ENCODE data around the gene ZNF747.

The ZNF747 gene

DNA sequence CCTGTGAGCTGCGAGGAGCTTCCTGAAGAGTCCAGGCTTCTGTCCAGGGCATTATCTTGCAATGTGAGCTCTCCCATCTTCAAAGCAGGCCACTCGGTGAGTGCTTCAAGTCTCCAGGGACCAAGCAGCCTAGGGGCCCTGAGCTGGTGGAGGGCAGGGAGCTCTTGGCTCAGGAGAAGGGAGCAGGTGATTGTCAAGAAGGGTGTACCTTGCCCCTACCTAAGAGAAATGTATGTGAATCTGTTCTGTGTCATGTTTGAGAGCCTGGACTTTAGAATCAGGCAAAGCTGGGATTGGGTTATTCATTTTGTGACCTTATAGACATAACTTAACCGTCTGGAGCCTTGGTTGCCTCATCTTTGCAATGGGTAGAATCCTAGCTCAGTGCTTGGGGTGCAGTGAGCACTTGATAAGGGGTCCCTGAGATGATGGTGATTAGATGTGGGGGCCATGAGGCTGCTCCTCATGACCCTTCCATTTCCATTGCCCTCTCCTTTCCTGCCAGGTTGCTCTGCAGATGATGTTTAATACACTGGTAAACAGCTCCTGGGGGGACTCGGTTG, 24.2 kb downstream of the ZNF747 start:
- no peak for DNase-seq

DNA sequence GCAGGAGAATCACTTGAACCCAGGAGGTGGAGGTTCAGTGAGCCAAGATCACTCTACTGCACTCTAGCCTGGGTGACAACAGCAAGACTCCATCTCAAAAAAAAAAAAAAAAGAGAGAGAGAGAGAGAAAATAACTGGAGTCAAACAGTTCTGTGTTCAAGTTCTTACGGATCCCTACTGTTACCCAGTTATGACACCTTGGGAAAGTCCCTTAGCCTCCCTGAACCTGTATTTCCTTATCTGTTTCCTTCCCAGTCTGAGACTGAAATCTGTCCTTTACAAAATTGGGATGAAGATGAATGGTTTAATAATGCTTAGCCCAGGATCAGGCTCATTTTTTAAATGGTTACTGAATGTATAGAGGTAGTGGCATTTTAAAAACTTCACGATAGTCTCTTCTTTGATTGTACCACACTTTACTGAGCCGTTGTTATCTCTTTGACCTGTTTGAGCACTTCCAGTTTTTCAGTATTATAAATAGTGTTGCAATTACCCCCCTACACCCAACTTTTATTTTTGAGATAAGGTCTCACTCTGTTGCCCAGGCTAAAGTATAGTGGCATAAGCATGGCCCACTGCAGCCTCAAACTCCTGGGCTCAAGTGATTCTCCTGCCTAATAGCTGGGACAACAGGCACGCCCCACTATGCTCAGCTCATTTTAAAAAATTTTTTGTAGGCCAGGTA, 25.4 kb downstream of the ZNF747 start:
- no peak for DNase-seq

DNA sequence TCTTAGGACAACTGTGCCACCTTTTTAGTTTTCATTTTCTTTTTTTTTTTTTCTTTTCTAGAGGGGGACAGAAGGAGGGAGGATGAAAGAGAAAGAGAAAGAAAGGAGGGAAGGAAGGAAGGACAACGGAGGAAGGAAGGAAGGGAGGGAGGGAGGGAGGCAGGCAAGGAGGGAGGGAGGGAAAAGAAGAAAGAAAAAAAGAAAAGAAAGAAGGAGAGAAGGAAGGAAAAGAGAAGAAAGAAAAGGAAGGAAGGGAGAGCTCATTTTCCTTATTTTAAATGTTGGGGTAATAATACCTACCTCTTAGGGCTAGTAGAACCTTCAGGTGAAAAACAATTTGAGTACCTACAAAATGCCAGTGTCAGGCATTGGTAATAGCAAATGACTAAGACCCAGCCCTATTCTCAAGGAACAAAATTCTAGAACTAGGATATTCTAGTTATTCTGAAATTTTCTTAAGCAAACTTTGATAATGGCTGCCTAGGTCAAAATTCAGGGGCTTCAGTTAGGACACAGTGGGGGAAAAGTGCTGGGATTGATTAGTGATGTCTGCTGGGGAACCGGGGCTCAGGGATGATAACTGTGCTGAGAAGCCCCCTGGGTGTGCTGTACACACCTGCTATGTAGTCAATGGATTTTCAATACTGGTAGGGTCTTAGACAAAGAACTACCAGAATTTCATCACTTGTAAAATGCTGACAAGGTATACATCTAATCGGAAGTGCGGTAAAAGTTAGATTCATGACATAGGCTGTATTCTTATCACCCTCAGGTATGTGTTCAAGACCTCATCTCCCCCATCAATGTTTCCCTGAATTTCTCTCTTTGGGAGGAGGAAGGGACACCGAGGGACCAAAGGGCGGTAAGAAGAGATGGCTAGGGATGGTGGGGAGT, 31.0 kb downstream of the ZNF747 start:
- no peak for DNase-seq

DNA sequence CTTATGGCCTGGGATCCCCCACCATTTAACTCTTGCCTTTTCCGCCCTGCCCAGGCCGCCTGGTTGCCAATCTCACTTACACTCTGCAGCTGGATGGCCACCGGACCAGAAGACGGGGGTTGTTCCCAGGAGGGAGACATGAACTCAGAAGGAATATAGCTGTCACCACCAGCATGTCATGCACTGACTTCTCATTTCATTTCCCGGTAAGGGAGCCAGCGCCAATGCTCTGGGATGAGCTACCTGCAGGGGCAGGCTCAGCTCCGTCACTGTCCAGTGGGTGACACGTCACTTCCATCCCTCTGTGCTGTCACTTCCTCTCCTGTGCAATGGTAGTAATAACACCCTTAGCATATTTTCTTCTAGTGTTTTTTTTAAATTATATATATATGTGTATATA, 35.4 kb downstream of the ZNF747 start:
- DNase-seq = peak; percentile 16

DNA sequence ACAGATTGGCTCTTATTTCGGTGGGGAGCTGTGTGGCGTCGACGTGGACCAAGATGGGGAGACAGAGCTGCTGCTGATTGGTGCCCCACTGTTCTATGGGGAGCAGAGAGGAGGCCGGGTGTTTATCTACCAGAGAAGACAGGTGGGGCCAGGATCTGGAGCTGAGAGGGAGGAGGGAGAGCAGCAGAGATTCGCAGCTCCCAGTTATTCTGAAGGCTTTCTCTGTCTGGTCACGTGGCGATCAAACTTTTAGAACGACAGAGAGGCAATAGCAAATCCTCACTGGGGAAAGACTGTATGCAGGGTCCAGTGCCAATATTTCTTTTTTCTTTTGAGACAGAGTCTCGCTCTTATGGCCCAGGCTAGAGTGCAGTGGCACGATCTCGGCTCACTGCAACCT, 39.9 kb downstream of the ZNF747 start:
- no peak for DNase-seq

DNA sequence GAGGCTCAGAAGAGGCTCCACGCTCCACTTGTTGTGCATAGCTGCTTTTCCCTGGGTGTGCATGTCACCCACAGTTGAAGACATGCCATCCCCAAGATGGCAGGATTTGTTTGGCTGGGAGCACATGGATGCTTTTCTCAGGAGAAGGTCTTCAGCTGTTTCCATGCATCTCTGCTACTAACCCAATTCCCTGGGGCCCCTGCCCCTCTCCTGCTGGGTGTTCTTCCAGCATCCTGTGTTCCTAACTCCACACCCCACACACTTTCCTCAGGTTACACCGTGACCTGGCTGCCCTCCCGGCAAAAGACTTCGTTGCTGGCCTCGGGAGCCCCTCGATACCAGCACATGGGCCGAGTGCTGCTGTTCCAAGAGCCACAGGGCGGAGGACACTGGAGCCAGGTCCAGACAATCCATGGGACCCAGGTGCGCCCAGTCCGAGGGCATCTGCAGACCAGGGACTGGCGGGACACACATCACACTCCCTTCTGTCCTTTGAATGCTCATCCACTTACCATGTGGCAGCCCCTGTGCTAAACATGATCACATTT, 40.6 kb downstream of the ZNF747 start:
- no peak for DNase-seq

DNA sequence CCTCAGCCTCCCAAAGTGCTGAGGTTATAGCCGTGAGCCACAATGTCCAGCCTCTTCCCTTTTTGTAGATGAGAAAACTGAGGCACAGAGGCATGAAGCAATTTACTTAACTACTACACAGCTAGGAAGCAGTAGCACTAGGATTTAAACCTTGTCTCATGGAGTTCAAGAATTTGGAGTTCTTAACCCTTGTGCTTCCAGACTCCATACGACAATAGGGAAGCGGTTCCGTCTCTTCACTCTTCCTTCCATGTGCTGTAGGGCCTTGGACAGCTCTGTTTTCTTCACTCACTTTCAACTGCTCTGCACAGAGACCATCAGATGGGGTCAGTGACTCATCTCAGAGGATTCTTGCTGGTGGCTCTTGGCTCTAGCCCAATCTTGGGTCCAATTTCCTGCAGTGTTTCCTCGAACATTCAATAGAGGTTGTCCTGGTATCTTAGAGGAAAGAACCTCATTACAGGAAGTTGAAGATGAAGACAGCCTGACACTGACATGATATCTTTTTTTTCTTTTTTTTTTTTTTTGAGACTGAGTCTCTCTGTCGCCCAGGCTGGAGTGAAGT, 42.8 kb downstream of the ZNF747 start:
- DNase-seq = no peak

DNA sequence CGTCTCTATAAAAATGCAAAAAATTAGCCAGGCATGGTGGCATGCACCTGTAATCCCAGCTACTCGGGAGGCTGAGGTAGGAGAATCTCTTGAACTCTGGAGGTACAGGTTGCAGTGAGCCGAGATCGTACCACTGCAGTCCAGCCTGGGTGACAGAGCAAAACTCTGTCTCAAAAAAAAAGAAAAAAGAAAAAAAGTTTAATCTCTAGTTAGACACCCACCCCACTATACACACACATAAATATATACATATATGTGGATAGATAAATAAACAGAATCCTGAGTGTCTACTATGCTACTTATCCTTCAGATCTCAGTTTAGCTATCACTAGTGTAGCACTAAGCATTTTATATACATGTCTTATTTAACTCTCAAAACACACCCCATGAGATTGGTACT, 43.4 kb downstream of the ZNF747 start:
- no peak for DNase-seq

DNA sequence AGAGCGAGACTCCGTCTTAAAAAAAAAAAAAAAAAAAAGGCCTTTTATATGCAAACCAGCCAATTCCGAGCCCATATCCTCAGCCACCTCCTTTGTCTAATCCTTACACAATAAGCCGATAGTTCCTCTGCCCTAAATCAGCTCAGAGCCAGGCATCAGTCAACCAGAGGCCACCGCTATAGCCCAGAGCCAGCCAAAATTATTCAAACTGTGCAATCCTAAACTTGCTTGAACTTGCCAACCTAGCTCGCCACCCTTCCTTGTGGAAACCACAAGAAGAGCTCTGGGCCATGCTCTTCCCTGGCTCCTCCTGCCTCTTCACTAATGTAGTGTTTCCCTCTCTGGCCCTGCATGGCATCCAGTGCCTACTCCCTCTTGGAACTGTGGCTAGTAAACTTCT, 44.4 kb downstream of the ZNF747 start:
- no peak for DNase-seq

DNA sequence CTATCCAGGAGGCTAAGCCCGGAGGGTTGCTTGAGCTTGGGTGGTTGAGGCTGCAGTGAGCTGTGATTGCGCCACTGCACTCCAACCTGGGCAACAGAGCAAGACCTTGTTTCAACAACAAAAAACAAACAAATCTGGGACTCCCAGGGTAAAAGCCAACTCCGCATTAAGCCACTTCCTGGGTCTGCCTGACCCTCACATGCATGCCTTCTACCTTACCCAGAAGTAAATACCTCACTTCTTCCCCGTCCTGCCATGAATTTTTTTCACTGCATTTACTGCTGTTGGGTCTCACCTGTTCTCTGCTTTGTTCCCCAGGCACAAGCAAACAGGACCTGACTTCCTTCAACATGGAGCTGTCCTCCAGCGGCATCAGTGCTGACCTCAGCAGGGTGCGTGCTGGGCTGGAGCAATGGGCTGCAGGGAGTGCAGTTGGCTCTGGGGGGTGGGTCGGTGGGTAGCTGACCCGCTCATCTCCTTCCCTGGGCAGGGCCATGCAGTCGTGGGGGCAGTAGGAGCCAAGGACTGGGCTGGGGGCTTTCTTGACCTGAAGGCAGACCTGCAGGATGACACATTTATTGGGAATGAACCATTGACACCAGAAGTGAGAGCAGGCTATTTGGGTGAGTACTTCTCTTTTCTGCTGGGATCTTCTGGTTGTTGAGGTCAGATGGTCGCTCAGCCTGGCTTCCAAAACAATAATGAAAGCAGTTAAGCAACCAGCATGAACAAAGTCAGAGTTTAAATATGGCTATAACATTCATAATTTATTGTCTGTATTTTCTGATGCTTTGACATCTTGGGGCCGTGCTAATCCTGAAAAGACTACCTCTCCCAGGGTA, 45.7 kb downstream of the ZNF747 start:
- no peak for DNase-seq

DNA sequence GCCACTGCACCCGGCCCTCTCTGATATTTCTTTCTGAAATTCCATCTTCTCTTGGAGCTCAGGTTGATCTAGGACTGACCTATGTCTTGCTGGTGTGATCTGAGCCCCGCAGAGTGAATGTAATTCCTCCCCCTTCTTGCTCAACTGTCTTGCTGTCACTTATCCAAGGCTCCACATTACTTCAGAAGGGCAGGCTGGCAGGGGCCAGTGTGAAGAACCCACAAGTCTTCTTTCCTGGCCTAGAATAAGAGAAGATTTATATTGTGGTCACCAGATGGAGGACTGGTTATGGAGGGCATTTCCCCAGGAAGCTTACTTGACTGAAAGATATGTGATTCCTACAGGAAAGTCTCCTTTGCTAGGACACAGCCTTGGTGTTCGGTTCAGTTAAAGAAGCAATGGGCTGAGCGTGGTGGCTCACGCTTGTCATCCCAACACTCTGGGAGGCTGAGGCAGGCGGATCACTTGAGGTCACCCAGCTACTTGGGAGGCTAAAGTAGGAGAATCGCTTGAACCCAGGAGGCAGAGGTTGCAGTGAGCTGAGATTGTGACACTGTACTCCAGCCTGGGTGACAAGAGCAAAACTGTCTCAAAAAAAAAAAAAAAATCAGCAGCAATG, 48.7 kb downstream of the ZNF747 start:
- no peak for DNase-seq

DNA sequence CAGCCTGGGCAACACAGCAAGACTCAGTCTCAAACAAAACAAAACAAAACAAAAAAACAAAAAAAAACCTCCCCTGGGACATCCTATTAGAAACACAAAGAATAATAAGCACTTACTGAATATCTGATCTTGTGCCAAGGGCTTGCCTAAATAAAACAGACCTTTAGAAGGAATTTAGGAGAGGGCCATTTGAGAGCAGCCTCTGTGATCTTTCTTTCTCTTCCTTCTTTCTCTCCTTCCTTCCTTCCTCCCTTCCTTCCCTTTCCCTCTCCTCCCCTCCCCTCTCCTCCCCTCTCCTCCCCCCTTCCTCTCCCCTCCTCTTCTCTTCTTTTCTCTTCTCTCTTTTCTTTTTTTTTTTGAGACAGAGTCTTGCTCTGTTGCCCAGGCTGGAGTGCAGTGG, 49.8 kb downstream of the ZNF747 start:
- DNase-seq = no peak

DNA sequence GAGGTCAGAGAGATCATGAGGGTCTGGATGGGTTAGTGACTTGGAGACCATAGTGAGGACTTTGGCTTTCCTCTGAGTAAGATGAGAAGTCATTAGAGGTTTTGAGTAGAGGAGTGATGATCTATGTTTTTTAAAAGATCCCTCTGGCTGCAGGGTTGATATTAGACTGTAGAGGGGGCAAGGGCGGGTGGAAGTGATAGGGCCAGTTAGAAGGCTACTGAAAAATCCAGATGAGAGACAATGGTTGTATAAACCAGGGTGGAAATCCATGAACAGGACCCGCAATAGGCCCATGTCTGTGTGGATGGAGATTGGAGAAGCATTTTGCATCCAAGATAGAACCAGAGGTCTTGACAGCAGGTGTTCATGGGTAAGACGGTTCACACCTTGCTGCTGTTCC, 52.3 kb downstream of the ZNF747 start:
- no peak for DNase-seq

DNA sequence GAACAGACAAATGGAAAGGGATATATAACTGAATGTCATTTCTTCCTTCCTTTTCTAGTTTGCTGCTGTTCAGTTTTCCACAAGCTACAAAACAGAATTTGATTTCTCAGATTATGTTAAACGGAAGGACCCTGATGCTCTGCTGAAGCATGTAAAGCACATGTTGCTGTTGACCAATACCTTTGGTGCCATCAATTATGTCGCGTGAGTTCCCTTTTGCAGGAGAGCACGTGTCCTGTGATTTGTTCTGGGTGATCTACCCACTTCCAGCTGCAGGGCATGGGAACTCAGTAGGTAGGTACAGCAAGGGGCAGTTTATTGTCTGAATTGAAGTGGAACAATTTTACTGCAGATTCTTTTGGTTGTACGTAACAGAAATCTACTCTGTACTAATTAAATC, 53.3 kb downstream of the ZNF747 start:
- DNase-seq = no peak

All from NCI-H1092 treated with DMSO at 0.1 percent for 48 hours (cell line).